Measurements from ENCODE around the gene GRB10. TPM values are rescaled to one million over a fixed set of nuclear protein-coding genes. Genes with fewer than 3 reads are reported as not detected.

Gene GRB10
- total and polyA plus RNA-seq, 2 of the 8 experiments (the other 6 are each of a cell fraction or from before 2014, with no cell fraction given), result 35.7 to 97.0 TPM

DNA sequence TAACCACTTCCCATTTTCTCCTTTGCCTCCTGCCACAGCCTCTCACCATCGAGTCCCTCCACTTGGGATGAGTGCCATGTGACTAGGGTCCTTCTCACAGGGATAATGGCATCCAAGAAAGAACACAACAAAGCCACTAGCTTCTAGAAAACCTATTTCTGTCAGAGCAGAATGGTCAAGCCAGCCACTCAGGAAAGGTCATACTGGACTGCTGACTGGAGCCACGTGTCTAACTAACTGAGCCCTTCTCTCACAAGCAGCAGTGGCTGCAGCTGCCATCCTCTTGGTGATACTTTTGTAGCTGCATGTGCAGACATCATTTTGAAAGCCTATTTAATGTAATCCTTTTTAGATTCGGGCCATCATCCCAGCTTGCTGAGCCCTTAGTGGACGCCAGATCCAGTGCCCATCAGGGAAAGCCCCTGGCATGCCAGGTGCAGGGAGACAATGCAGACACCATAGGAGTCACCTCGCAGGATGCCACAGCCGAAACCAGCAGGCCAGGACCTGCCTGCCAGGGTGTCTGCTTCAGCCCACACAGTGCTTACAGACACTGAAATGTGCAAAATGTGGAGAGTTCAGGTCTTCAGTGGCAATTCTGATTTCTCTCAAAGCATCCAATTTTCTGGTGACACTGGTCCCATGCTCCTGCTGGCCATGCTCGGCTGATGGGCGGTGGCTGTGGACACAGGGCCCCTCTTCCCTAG lies 119.1 kb downstream of the GRB10 start (continued):
- no peak for TF ChIP-seq NANOG (IDR thresholded peaks at IDR 0.05; ENCODE audit: insufficient read depth, low read depth, low read length, poor library complexity, severe bottlenecking)

Measured in H1 (cell line).